A549 (cell line): ENCODE measurements around the gene MZT2A.
"Not testable (repeated sequence)": the region's sequence is repeated elsewhere in the genome, so short reads cannot be mapped to it uniquely, and the experiment has no call there.

Experiments
- CBX2 ChIP-seq: fragments of 200-600 bp; sonication (generic); IDR thresholded peaks from 2 replicates; pipeline ENCODE4 v1.6.1; 2016; ENCODE audit warnings: low read depth, mild to moderate bottlenecking, borderline replicate concordance
- MAZ ChIP-seq: fragments of 150-350 bp; IDR thresholded peaks from 2 replicates; pipeline ENCODE4 v1.6.1; 2014; ENCODE audit warnings: antibody characterized with exemption, low read depth, low read length, borderline replicate concordance
- TF ChIP-seq, protein P1 (sequence below): fragments of >200 bp; sonication (Bioruptor Twin); formaldehyde crosslinking; IDR thresholded peaks from 3 replicates; pipeline ENCODE4 v1.5.1; 2016

DNA sequence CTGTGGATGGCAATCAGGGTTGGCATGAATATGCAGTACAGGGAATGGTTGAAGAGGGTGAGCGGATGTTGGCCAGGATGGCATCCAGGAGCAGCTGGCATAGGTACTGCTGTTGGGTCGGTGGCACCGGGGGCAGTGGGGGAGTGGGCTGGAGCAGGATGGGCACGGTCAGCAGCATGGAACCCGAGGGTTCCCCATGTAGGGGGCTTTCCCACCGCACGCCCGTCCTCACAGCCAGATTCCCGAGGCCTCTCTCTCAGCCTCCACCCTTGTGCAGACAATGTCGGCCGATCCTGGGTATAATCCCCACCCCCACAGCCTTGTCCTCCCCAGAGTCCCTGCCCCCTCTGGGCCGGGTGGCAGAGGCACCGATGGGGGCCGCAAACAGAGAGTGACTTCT, 44.6 kb upstream of the MZT2A start:
- not testable (repeated sequence) for TF ChIP-seq MAZ, CBX2
- TF ChIP-seq, protein P1, sequence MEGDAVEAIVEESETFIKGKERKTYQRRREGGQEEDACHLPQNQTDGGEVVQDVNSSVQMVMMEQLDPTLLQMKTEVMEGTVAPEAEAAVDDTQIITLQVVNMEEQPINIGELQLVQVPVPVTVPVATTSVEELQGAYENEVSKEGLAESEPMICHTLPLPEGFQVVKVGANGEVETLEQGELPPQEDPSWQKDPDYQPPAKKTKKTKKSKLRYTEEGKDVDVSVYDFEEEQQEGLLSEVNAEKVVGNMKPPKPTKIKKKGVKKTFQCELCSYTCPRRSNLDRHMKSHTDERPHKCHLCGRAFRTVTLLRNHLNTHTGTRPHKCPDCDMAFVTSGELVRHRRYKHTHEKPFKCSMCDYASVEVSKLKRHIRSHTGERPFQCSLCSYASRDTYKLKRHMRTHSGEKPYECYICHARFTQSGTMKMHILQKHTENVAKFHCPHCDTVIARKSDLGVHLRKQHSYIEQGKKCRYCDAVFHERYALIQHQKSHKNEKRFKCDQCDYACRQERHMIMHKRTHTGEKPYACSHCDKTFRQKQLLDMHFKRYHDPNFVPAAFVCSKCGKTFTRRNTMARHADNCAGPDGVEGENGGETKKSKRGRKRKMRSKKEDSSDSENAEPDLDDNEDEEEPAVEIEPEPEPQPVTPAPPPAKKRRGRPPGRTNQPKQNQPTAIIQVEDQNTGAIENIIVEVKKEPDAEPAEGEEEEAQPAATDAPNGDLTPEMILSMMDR: not testable (repeated sequence)
